Colon (tissue), 2 donors: ENCODE data around the gene CKAP4.

Experiments
- FAIRE-seq: peaks from 2 replicates; lab custom pipeline; 2012; peaks lifted over from hg19 to GRCh38; lab: Jason Lieb, UNC
- donor health status: control.
- donor health status: control.

Gene CKAP4

GRCh38 chr12:106239951-106240335, 7.9 kb downstream of the CKAP4 start:
- no peak for FAIRE-seq

GRCh38 chr12:106239241-106239950, 8.4 kb downstream of the CKAP4 start:
- FAIRE-seq = no peak

GRCh38 chr12:106238146-106238545, 9.7 kb downstream of the CKAP4 start:
- no peak for FAIRE-seq

- no peak for FAIRE-seq
Observed at GRCh38 chr12:106235770-106236169, 12.1 kb downstream of the CKAP4 start.

- no peak for FAIRE-seq
Observed at GRCh38 chr12:106234449-106234848, 13.4 kb downstream of the CKAP4 start.

- FAIRE-seq = no peak
Observed at GRCh38 chr12:106233011-106233410, 14.8 kb downstream of the CKAP4 start.

GRCh38 chr12:106229036-106229591, 18.7 kb downstream of the CKAP4 start:
- no peak for FAIRE-seq

- FAIRE-seq = no peak
Observed at GRCh38 chr12:106228320-106228710, 19.5 kb downstream of the CKAP4 start.

GRCh38 chr12:106227641-106228319, 20.0 kb downstream of the CKAP4 start:
- FAIRE-seq = no peak

GRCh38 chr12:106226884-106227640, 20.8 kb downstream of the CKAP4 start:
- FAIRE-seq = no peak

GRCh38 chr12:106224355-106224706, 23.5 kb downstream of the CKAP4 start:
- no peak for FAIRE-seq

- no peak for FAIRE-seq
Observed at GRCh38 chr12:106223485-106224354, 24.1 kb downstream of the CKAP4 start.

GRCh38 chr12:106220536-106220935, 27.3 kb downstream of the CKAP4 start:
- FAIRE-seq = no peak

GRCh38 chr12:106219043-106219442, 28.8 kb downstream of the CKAP4 start:
- FAIRE-seq = no peak

- FAIRE-seq = no peak
Observed at GRCh38 chr12:106217706-106218105, 30.1 kb downstream of the CKAP4 start.

- no peak for FAIRE-seq
Observed at GRCh38 chr12:106214571-106214970, 33.2 kb downstream of the CKAP4 start.

GRCh38 chr12:106213662-106214061, 34.2 kb downstream of the CKAP4 start:
- no peak for FAIRE-seq

GRCh38 chr12:106211973-106212372, 35.8 kb downstream of the CKAP4 start:
- FAIRE-seq = no peak

- FAIRE-seq = no peak
Observed at GRCh38 chr12:106205208-106206069, 42.4 kb downstream of the CKAP4 start.

GRCh38 chr12:106204312-106204711, 43.5 kb downstream of the CKAP4 start:
- no peak for FAIRE-seq
